K562 (cell line): ENCODE results near the gene ATP5PD. TPM values are rescaled to one million over a fixed set of nuclear protein-coding genes. Genes with fewer than 3 reads are reported as not detected.
A peak's percentile ranks its signal among the peaks of the same experiment; 100 is the strongest.

ENCODE experiments used
- AFF1 ChIP-seq, 2 experiments: fragments of 450-650 bp; IDR thresholded peaks; 2 replicates each; pipeline ENCODE4 v1.6.1; 2018; ENCODE audit warnings: mild to moderate bottlenecking in 2 of 2, low read depth in 1 of 2; ENCODE audit not compliant: partially characterized antibody in 2 of 2
- ASH1L ChIP-seq: fragments of 450-650 bp; IDR thresholded peaks from 2 replicates; pipeline ENCODE4 v1.6.1; 2018; ENCODE audit warnings: borderline replicate concordance, mild to moderate bottlenecking, low read depth; ENCODE audit not compliant: partially characterized antibody
- E2F6 ChIP-seq, 2 experiments: IDR thresholded peaks; 2 replicates each; pipeline ENCODE4 v1.6.1; 2011; ENCODE audit warnings: borderline replicate concordance in 1 of 2, control low read depth in 1 of 2, low read depth in 1 of 2, low read length in 1 of 2, mild to moderate bottlenecking in 1 of 2, mixed read lengths in 1 of 2, moderate library complexity in 1 of 2; ENCODE audit not compliant: insufficient read depth in 1 of 2, insufficient read length in 1 of 2, poor library complexity in 1 of 2, severe bottlenecking in 1 of 2; ENCODE audit errors: extremely low read depth in 1 of 2
- FOXJ3 ChIP-seq: sonication (generic); formaldehyde crosslinking; IDR thresholded peaks from 2 replicates; pipeline ENCODE4 v1.4.0; 2020; ENCODE audit warnings: mild to moderate bottlenecking, missing genetic modification reagents
- FOXK1 ChIP-seq: sonication (generic); formaldehyde crosslinking; IDR thresholded peaks from 2 replicates; pipeline ENCODE4 v1.8.0; 2022; ENCODE audit warnings: missing genetic modification reagents, mild to moderate bottlenecking, borderline replicate concordance
- GABPB2 ChIP-seq: fragments of 250-450 bp; sonication (Bioruptor Pico); conservative IDR thresholded peaks from 2 replicates; pipeline ENCODE4 v1.5.1; 2021; ENCODE audit warnings: mild to moderate bottlenecking
- HMGXB4 ChIP-seq: sonication (generic); formaldehyde crosslinking; IDR thresholded peaks from 2 replicates; pipeline ENCODE4 v1.8.1; 2023; ENCODE audit warnings: mild to moderate bottlenecking, missing genetic modification reagents
- KDM5B ChIP-seq: fragments of 200-600 bp; sonication (generic); IDR thresholded peaks from 2 replicates; pipeline ENCODE4 v1.6.1; 2012; ENCODE audit warnings: low read depth, mild to moderate bottlenecking, moderate library complexity, low read length, control low read depth, inconsistent platforms; ENCODE audit not compliant: insufficient replicate concordance
- MITF ChIP-seq: IDR thresholded peaks from 2 replicates; pipeline ENCODE4 v1.6.1; 2014; ENCODE audit warnings: antibody characterized with exemption
- NR2C2 ChIP-seq, 2 experiments: fragments of 200-800 bp in 1 of 2; sonication (Bioruptor generic) in 1 of 2; sonication (generic) in 1 of 2; formaldehyde crosslinking in 1 of 2; IDR thresholded peaks; 2 replicates each; pipeline versions ENCODE4 v1.6.1 to v1.8.0; 2016 to 2022; ENCODE audit warnings: mild to moderate bottlenecking in 1 of 2, missing compliant biosample characterization in 1 of 2, missing genetic modification characterization in 1 of 2, missing genetic modification reagents in 1 of 2
- POLR2AphosphoS2 ChIP-seq: IDR thresholded peaks from 2 replicates; pipeline ENCODE4 v1.6.1; 2012; ENCODE audit warnings: low read length, improper control_type of control experiment
- SAP30 ChIP-seq: fragments of 200-600 bp; sonication (generic); IDR thresholded peaks from 2 replicates; pipeline ENCODE4 v1.6.1; 2012; ENCODE audit warnings: borderline replicate concordance, low read depth, mild to moderate bottlenecking, moderate library complexity, low read length, control low read depth, inconsistent platforms; ENCODE audit not compliant: insufficient read depth, poor library complexity, severe bottlenecking
- SREBF2 ChIP-seq: sonication (generic); formaldehyde crosslinking; IDR thresholded peaks from 2 replicates; pipeline ENCODE4 v1.4.0; 2020; ENCODE audit warnings: mild to moderate bottlenecking, missing genetic modification reagents
- TCFL5 ChIP-seq: fragments of 250-450 bp; sonication (Bioruptor Pico); conservative IDR thresholded peaks from 2 replicates; pipeline ENCODE4 v1.6.1; 2021; ENCODE audit warnings: mild to moderate bottlenecking, moderate library complexity, matching md5 sums
- YY1 ChIP-seq, 3 experiments: IDR thresholded peaks; 2 replicates each; pipeline ENCODE4 v1.6.1; 2011; ENCODE audit warnings: low read length in 2 of 3, mild to moderate bottlenecking in 2 of 3, moderate library complexity in 2 of 3, borderline replicate concordance in 1 of 3, control low read depth in 1 of 3, low read depth in 1 of 3; ENCODE audit not compliant: insufficient read depth in 3 of 3, insufficient replicate concordance in 2 of 3, control insufficient read depth in 1 of 3, insufficient read length in 1 of 3; ENCODE audit errors: extremely low read depth in 1 of 3
- polyA plus RNA-seq, 8 experiments: library from polyadenylated mRNA; depleted of rRNA in 4 of 8; stranded (reverse) in 5 of 8; unstranded in 3 of 8; fragments of >200 nt; fragmentation: Nextera tagmentation in 2 of 8; fragmentation: Illumina TruSeq in 1 of 8; extraction: Ambion mirVana in 2 of 8; extraction: Trizol in 1 of 8; gene quantifications; 2 replicates each; pipeline versions ENCODE4 v1.2.1 to v1.2.3, GENCODE V29; 2011 to 2014; ENCODE audit warnings: inconsistent platforms in 1 of 8, missing spikeins in 1 of 8
- total RNA-seq, 7 experiments: library from RNA; depleted of rRNA in 6 of 7; stranded (reverse); fragments of >200 nt in 6 of 7; fragmentation: Illumina TruSeq in 2 of 7; extraction: Trizol in 2 of 7; gene quantifications; 2 replicates each; pipeline versions ENCODE4 v1.2.1 to v1.2.3, GENCODE V29; 2011 to 2021; ENCODE audit warnings: low replicate concordance in 1 of 7

Gene ATP5PD
- total and polyA plus RNA-seq, 9 of the 15 experiments (the other 6 are each of a cell fraction or from before 2014, with no cell fraction given) = 271 to 828 (median 432) TPM

GRCh38 chr17:75012346-75013091, 34.2 kb downstream of the ATP5PD start, which contains the start of gene MRPL58 (continued):
- peak; percentile 88; the same call in 1 of the 2 replicates for TF ChIP-seq NR2C2 (CRISPR knock-in tag; IDR thresholded peaks at IDR 0.05)
- peak; percentile 92 for TF ChIP-seq NR2C2 (tag; IDR thresholded peaks at IDR 0.05)
- no peak for TF ChIP-seq MITF
- TF ChIP-seq HMGXB4 (CRISPR knock-in tag) = peak; percentile 72; the same call in 1 of the 2 replicates
- TF ChIP-seq GABPB2 = peak; percentile 33; the same call in 1 of the 2 replicates
- TF ChIP-seq KDM5B = peak; percentile 83
- TF ChIP-seq FOXK1 (CRISPR knock-in tag) = no peak
- TF ChIP-seq POLR2AphosphoS2 = no peak
- TF ChIP-seq AFF1 (IDR thresholded peaks at IDR 0.05; ENCODE audit: low read depth in 1 of 2, partially characterized antibody in 2 of 2) = no peak
- no peak for TF ChIP-seq FOXJ3 (CRISPR knock-in tag)
- peak; percentile 46 to 78 for TF ChIP-seq E2F6 (IDR thresholded peaks at IDR 0.05; ENCODE audit: borderline replicate concordance in 1 of 2, extremely low read depth in 1 of 2, insufficient read depth in 1 of 2, insufficient read length in 1 of 2, low read depth in 1 of 2, low read length in 1 of 2, poor library complexity in 1 of 2, severe bottlenecking in 1 of 2)
- TF ChIP-seq ASH1L = no peak
- TF ChIP-seq TCFL5 = no peak
- peak; percentile 45 for TF ChIP-seq SAP30
- no peak for TF ChIP-seq SREBF2 (CRISPR knock-in tag)
- peak; percentile 77 to 98 (median 95) for TF ChIP-seq YY1 (IDR thresholded peaks at IDR 0.05; ENCODE audit: borderline replicate concordance in 1 of 3, control insufficient read depth in 1 of 3, extremely low read depth in 1 of 3, insufficient read depth in 3 of 3, insufficient read length in 1 of 3, insufficient replicate concordance in 2 of 3, low read depth in 1 of 3, low read length in 2 of 3)
